Measurements from ENCODE around the gene OSCP1. TPM values are rescaled to one million over a fixed set of nuclear protein-coding genes. Genes with fewer than 3 reads are reported as not detected.

The OSCP1 gene
- total and polyA plus RNA-seq, 2 donors (not counting 3 experiments of a cell fraction or from before 2014, with no cell fraction given), result 4.6 to 8.3 TPM

DNA sequence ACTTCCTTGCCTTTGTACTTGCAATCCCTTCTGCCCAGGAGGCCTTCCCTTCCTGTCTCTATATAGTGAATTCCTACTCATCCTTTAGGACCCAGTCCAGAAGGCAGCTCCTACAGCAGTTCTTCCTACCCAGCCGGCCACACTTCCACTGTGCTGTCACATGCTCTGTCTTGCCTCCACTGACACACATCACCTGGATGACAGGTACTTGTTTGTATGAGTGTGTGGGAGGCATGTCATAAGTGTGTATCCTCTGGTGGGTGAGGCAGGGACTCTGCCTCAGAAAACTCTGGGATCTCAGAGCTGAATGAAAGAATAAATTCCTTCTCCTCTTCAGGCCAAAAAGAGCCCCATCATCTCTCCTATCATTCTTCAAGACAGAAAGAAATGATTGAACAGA, 5.1 kb upstream of the OSCP1 start:
- Histone ChIP-seq H3K9me1 (replicated peaks; ENCODE audit: control insufficient read depth, extremely low read depth, insufficient read depth, low read length) (no peaks in the 10 kb centered on the region), H3K27me3 (ENCODE audit: control insufficient read depth in 2 of 2, insufficient read depth in 2 of 2, low read length in 2 of 2) (no peaks in the 10 kb centered on the region), H3K9me3 (replicated peaks; ENCODE audit: control insufficient read depth, insufficient read depth, low read length) (no peaks in the 10 kb centered on the region), H3K4me3 (replicated peaks in 1 of 3; ENCODE audit: insufficient read depth in 1 of 3, low read depth in 1 of 3, low read length in 3 of 3) (no peak overlapping the region), H3K4me1 (ENCODE audit: control insufficient read depth, extremely low read depth, insufficient read depth, low read length) (peaks cover 4% of the 10 kb centered on the region), H3K79me2 (ENCODE audit: control insufficient read depth, insufficient read depth, low read length) (no peaks in the 10 kb centered on the region), H3K36me3 (ENCODE audit: control insufficient read depth in 2 of 2, extremely low read depth in 1 of 2, insufficient read depth in 2 of 2, low read length in 2 of 2) (peaks cover 21 to 23% of the 10 kb centered on the region in 2 experiments), H2AFZ (ENCODE audit: low read depth, low read length) (no peak overlapping the region), H3K4me2 (ENCODE audit: insufficient read depth, low read length) (no peak overlapping the region), H4K20me1 (replicated peaks; ENCODE audit: control insufficient read depth, extremely low read depth, insufficient read depth, low read length) (no peaks in the 10 kb centered on the region), H3K27ac (ENCODE audit: insufficient read depth, low read depth, low read length) (no peak overlapping the region), H3K9ac (replicated peaks; ENCODE audit: extremely low read depth, insufficient read depth, low read length) (no peak overlapping the region)
- BruUV-seq (replicated peaks), result no TSS peak
- DNase-seq (ENCODE audit: low read depth, low spot score) (no peak), FAIRE-seq (no peak)
- POLR2A ChIA-PET, result no interaction called here
- dilution Hi-C loops (cut with MboI; ENCODE audit: extremely low pct_ligation_motif_present, low sequenced_read_pairs), result no loop called here
- intact Hi-C loops (cut with micrococcal nuclease), result no loop called here
- TF ChIP-seq POLR2AphosphoS5 (IDR thresholded peaks at IDR 0.05; ENCODE audit: insufficient read depth, low read depth, low read length) (no peak), EZH2 (IDR thresholded peaks at IDR 0.05; ENCODE audit: borderline replicate concordance, low read depth, low read length, severe bottlenecking) (no peak), GATA2 (IDR thresholded peaks at IDR 0.05; ENCODE audit: insufficient read depth, insufficient read length, low read depth, low read length) (no peak), JUN (IDR thresholded peaks at IDR 0.05; ENCODE audit: borderline replicate concordance, insufficient read depth, insufficient read length, low read depth) (no peak), MYC (IDR thresholded peaks at IDR 0.05; ENCODE audit: low read depth, low read length) (no peak), FOS (IDR thresholded peaks at IDR 0.05; ENCODE audit: borderline replicate concordance, insufficient read depth, low read length) (no peak), POLR2A (IDR thresholded peaks at IDR 0.05; ENCODE audit: low read depth, low read length) (no peak)
- TF ChIP-seq, protein P1, sequence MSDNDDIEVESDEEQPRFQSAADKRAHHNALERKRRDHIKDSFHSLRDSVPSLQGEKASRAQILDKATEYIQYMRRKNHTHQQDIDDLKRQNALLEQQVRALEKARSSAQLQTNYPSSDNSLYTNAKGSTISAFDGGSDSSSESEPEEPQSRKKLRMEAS (IDR thresholded peaks at IDR 0.05; ENCODE audit: insufficient read depth, insufficient read length), result no peak
- TF ChIP-seq, protein P2, sequence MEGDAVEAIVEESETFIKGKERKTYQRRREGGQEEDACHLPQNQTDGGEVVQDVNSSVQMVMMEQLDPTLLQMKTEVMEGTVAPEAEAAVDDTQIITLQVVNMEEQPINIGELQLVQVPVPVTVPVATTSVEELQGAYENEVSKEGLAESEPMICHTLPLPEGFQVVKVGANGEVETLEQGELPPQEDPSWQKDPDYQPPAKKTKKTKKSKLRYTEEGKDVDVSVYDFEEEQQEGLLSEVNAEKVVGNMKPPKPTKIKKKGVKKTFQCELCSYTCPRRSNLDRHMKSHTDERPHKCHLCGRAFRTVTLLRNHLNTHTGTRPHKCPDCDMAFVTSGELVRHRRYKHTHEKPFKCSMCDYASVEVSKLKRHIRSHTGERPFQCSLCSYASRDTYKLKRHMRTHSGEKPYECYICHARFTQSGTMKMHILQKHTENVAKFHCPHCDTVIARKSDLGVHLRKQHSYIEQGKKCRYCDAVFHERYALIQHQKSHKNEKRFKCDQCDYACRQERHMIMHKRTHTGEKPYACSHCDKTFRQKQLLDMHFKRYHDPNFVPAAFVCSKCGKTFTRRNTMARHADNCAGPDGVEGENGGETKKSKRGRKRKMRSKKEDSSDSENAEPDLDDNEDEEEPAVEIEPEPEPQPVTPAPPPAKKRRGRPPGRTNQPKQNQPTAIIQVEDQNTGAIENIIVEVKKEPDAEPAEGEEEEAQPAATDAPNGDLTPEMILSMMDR (IDR thresholded peaks at IDR 0.05; ENCODE audit: extremely low read depth in 1 of 2, insufficient read depth in 1 of 2, low read depth in 1 of 2, low read length in 2 of 2), result no peak
- CTCF ChIA-PET, result interaction anchor here (1.1 kb wide), 1 partner anchor 9 kb away, joined by 3 read pairs; the partner anchor contains the start of gene MRPS15

Measured in endothelial cell of umbilical vein (primary cell).